PFSK-1 (cell line): ENCODE results near the gene HEATR5B.

Source experiments
- FOXP2 ChIP-seq: optimal IDR thresholded peaks from 2 replicates; pipeline ENCODE3; 2011; ENCODE audit warnings: borderline replicate concordance, control low read depth, inconsistent platforms; ENCODE audit not compliant: insufficient read depth; ENCODE audit errors: extremely low read length, extremely low read depth
- POLR2AphosphoS5 ChIP-seq: IDR thresholded peaks from 2 replicates; pipeline ENCODE4 v1.6.1; 2012; ENCODE audit warnings: low read depth, mild to moderate bottlenecking, control low read depth, low read length, moderate library complexity
- SIN3A ChIP-seq: IDR thresholded peaks from 2 replicates; pipeline ENCODE4 v1.6.1; 2012; ENCODE audit warnings: mild to moderate bottlenecking, low read length, moderate library complexity, borderline replicate concordance; ENCODE audit not compliant: insufficient read depth
- TAF1 ChIP-seq: IDR thresholded peaks from 2 replicates; pipeline ENCODE4 v1.6.1; 2012; ENCODE audit warnings: low read length, control low read depth, borderline replicate concordance; ENCODE audit not compliant: insufficient read depth
- TF ChIP-seq, protein P1 (sequence below), 2 experiments: IDR thresholded peaks; 2 replicates each; pipeline versions ENCODE4 v1.6.1 to v1.8.0; 2011 to 2012; ENCODE audit warnings: low read depth in 2 of 2, low read length in 2 of 2, control low read depth in 1 of 2, inconsistent platforms in 1 of 2, mild to moderate bottlenecking in 1 of 2, moderate library complexity in 1 of 2; ENCODE audit not compliant: insufficient read depth in 1 of 2

The HEATR5B gene

DNA sequence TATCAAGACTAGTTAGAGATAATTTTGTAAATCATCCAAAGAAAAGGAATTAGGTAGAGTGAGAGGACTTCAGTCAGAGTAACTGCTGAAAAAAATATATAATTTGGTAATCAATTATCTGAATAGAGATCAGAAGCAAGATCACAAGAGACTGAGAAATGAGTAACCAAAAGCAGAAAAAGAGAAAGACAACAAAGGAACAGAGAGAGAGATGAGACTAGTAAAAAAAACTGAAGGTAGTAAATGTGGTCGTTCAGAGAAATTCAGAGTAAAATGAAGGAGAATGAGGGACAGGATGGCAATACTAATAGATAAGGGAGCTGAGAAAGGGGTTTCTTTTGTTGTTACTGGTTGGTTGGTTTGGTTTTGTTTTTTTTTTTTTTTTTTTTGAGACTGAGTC, 134.3 kb downstream of the HEATR5B start:
- no peak for TF ChIP-seq TAF1
- TF ChIP-seq, protein P1, sequence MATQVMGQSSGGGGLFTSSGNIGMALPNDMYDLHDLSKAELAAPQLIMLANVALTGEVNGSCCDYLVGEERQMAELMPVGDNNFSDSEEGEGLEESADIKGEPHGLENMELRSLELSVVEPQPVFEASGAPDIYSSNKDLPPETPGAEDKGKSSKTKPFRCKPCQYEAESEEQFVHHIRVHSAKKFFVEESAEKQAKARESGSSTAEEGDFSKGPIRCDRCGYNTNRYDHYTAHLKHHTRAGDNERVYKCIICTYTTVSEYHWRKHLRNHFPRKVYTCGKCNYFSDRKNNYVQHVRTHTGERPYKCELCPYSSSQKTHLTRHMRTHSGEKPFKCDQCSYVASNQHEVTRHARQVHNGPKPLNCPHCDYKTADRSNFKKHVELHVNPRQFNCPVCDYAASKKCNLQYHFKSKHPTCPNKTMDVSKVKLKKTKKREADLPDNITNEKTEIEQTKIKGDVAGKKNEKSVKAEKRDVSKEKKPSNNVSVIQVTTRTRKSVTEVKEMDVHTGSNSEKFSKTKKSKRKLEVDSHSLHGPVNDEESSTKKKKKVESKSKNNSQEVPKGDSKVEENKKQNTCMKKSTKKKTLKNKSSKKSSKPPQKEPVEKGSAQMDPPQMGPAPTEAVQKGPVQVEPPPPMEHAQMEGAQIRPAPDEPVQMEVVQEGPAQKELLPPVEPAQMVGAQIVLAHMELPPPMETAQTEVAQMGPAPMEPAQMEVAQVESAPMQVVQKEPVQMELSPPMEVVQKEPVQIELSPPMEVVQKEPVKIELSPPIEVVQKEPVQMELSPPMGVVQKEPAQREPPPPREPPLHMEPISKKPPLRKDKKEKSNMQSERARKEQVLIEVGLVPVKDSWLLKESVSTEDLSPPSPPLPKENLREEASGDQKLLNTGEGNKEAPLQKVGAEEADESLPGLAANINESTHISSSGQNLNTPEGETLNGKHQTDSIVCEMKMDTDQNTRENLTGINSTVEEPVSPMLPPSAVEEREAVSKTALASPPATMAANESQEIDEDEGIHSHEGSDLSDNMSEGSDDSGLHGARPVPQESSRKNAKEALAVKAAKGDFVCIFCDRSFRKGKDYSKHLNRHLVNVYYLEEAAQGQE (IDR thresholded peaks at IDR 0.05; ENCODE audit: insufficient read depth in 1 of 2, low read depth in 2 of 2, low read length in 2 of 2): no peak

DNA sequence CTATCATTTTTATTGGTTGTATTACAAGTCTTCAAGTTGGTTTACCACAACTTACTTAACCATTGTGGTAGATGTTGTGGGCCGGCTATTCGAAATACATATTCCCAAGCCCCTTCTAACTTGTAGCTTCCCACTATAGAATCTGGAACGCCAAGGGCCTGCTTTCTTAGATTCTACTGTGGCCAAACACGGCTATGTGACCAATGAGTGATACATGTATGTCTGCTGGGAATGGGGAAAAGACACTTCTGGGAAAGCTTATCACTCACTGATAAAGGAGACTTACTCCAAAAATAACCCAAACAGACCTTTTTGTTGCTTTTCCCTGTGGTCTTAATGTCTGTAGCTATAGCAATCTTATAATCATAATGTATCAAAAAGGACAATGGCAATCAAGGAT, 142.3 kb downstream of the HEATR5B start:
- TF ChIP-seq TAF1 (no peak), FOXP2 (no peak), POLR2AphosphoS5 (no peak), SIN3A (no peak)
- TF ChIP-seq, protein P1 (IDR thresholded peaks at IDR 0.05; ENCODE audit: insufficient read depth in 1 of 2, low read depth in 2 of 2, low read length in 2 of 2): no peak
